Gastrocnemius medialis (tissue), 4 donors: ENCODE results near the gene SREBF2.

Source experiments
- POLR2A ChIP-seq, 2 donors: fragments of 450-650 bp; IDR thresholded peaks; one replicate each; pipeline ENCODE4 v1.6.1; 2017; ENCODE audit warnings: antibody characterized with exemption in 2 of 2, mild to moderate bottlenecking in 2 of 2, moderate library complexity in 2 of 2
- TF ChIP-seq, protein P1 (sequence below), 5 experiments: fragments of 450-650 bp in 3 of 5; fragments of 200-600 bp in 2 of 5; sonication (generic) in 2 of 5; IDR thresholded peaks in 4 of 5; conservative IDR thresholded peaks in 1 of 5; 1 replicate in 4 of 5; 2 replicates in 1 of 5; pipeline ENCODE4 v1.5.1; 2016 to 2019; ENCODE audit warnings: antibody characterized with exemption in 5 of 5, mild to moderate bottlenecking in 3 of 5, moderate library complexity in 3 of 5

DNA sequence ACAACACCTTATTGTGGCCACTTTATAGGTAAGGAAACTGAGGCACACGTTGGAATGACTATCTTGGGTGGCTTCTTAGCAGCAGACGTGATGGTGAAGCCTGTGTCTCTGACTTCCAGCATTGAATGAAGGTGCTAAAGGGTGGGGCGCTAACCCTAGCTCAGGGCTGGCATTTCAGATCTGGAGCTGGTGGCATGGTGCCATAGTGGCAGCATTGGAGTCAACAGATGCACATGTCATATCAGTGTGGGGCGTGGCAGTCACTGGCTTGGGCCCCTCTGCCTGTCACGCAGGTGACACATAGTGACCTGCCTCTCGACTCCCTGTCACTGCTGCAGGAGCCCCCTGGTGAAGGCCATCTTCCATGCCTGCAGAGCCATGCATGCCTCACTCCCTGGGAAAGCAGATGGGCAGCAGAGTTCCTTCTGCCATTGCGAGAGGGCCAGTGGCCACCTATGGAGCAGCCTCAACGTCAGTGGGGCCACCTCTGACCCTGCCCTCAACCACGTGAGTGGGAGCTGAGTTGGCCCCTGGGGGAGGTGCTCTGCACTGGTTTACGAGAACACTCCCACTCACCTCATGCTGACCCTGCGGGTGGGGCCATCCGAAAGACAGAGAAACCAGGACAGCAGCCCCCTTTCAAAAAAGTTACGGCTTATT lies 67.2 kb downstream of the SREBF2 start:
- TF ChIP-seq, protein P1, sequence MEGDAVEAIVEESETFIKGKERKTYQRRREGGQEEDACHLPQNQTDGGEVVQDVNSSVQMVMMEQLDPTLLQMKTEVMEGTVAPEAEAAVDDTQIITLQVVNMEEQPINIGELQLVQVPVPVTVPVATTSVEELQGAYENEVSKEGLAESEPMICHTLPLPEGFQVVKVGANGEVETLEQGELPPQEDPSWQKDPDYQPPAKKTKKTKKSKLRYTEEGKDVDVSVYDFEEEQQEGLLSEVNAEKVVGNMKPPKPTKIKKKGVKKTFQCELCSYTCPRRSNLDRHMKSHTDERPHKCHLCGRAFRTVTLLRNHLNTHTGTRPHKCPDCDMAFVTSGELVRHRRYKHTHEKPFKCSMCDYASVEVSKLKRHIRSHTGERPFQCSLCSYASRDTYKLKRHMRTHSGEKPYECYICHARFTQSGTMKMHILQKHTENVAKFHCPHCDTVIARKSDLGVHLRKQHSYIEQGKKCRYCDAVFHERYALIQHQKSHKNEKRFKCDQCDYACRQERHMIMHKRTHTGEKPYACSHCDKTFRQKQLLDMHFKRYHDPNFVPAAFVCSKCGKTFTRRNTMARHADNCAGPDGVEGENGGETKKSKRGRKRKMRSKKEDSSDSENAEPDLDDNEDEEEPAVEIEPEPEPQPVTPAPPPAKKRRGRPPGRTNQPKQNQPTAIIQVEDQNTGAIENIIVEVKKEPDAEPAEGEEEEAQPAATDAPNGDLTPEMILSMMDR (IDR thresholded peaks at IDR 0.05 in 4 of 5, conservative IDR thresholded peaks at IDR 0.05 in 1 of 5): no peak
- no peak for TF ChIP-seq POLR2A (IDR thresholded peaks at IDR 0.05)
